Left cardiac atrium (tissue), 4 donors: Measurements from ENCODE around the gene RALGAPA2. TPM values are rescaled to one million over a fixed set of nuclear protein-coding genes. Genes with fewer than 3 reads are reported as not detected.

ENCODE experiments used
- ATAC-seq, 2 donors: fragments of 200-7000 bp; cut with Tn5 transposase; one replicate each; pipeline ENCODE4 v1.9.1; 2020; ENCODE audit warnings: mild to moderate bottlenecking in 2 of 2, moderate library complexity in 2 of 2
- DNase-seq: peaks from one replicate; pipeline ENCODE4 v3.0.0-alpha.2; 2020
- intact Hi-C, 2 donors: fragments of 100-400 bp; cut with DNase I; formaldehyde crosslinking; loops; one replicate each; pipeline versions ENCODE4 v1.14.1 to v1.15.1; 2022 to 2023
- total RNA-seq, 2 donors: library from RNA; stranded (reverse); fragmentation: NEBNext Ultra II Directional; extraction: Animal tissue kit (Norgen Biotek cat#: 25700); gene quantifications; one replicate each; pipeline ENCODE4 v1.2.1, GENCODE V29; 2021
- donor health status: DM: no; HTN: yes; CAD: no.
- donor health status: DM: no; HTN: yes; CAD: no; lungs with severe emphysema.
- donor health status: DM: yes; HTN: yes; CAD: no.
- donor health status: Dilated cardiomyopathy.

RALGAPA2 gene
- total RNA-seq, 2 donors from 2014 or later = 29.9 to 35.2 TPM

- ATAC-seq (peak in 1 of 2 donors; percentile 24), DNase-seq (no peak)
- intact Hi-C loops = no loop called here
Measured at GRCh38 chr20:20606050-20606449, 106.4 kb downstream of the RALGAPA2 start.

DNA sequence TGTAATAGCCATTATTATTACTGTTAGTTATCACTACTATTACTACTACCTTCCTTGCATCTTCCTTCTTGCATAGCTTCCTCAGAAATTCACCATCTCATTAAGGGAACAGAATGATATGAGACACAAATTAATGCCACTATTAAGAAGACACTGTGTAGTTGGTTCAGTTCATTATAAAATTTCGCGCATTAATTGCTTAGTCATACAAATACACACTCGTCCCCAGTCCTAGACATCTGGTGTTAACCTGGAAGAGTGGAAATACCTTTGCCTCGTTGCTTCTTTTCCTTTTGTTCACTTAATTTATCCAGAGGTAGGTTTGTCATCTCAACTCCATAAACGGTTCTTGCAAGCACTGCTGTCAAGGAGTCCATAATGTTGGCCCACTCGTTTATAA lies 107.5 kb downstream of the RALGAPA2 start:
- DNase-seq (no peak), ATAC-seq (no peak)
- intact Hi-C loops = no loop called here

DNA sequence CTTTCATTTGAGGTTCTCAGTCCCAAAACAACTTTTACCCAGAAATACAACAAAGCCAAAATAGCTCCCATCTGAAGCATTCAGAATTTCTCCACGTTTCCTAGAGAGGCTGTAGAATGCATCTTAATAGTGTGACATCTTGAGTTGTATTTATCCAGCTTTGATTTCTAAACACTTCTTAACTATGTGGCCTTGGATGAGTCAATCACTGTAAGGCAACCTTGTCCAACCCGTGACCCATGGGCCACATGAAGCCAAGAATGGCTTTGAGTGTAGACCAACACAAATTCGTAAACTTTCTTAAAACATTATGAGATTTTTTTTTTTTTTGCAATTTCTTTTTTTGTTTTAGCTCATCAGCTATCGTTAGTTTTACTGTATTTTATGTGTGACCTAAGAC lies 108.1 kb downstream of the RALGAPA2 start:
- ATAC-seq = no peak
- intact Hi-C loops = no loop called here
- no peak for DNase-seq

DNA sequence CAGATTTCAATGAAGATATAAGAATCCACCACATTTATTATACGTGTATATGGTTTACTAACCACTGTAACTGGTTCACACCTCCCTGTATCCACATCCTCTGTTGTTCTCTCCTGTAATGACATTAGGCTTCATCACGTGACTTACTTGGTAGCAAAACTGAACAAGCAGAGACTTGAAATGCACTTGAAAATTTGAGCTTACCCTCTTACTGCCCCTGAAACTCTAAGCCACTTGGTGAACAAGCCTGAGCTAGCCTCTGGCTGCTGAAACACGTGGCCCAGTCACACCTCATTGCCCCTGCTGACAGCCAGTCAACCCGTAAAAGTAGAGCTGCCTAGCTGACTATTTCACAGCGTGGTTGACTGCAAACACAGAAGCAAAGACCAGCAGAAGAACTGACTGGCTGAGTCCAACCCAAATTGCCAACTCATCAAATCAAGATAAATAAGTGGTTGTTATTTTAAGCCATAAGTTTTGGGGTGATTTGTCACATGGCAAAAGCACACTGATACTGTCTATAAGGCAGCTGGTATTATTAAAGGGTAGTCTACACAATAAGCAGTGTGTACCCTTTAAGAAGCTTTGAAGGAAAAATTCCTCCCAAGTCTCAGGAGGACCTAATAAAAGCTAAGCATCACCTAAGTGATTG lies 109.0 kb downstream of the RALGAPA2 start:
- ATAC-seq (peak in 1 of 2 donors; percentile 57), DNase-seq (no peak)
- intact Hi-C loops = no loop called here

DNA sequence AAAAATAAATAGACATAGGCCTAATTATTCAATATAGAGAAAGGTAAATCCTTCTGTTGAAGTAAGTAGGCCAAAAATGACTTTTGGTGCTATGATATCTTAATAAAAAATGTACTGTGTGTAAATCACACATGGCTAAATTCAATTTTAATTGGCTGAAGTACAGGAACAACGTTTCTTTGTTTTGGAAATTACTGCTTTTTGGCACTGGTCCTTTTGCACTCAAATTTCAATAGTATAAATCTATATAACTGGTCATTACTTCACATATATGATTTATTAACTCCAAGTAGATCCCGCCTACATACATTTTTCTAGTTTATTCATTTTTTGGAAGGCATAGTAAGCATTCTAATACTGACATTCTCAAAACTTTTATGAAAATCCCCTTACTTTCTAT lies 114.5 kb downstream of the RALGAPA2 start:
- no peak for ATAC-seq
- DNase-seq = no peak
- intact Hi-C loops = no loop called here

- no peak for DNase-seq
- no peak for ATAC-seq
- intact Hi-C loops = no loop called here
Measured at GRCh38 chr20:20594171-20594530, 118.3 kb downstream of the RALGAPA2 start.

DNA sequence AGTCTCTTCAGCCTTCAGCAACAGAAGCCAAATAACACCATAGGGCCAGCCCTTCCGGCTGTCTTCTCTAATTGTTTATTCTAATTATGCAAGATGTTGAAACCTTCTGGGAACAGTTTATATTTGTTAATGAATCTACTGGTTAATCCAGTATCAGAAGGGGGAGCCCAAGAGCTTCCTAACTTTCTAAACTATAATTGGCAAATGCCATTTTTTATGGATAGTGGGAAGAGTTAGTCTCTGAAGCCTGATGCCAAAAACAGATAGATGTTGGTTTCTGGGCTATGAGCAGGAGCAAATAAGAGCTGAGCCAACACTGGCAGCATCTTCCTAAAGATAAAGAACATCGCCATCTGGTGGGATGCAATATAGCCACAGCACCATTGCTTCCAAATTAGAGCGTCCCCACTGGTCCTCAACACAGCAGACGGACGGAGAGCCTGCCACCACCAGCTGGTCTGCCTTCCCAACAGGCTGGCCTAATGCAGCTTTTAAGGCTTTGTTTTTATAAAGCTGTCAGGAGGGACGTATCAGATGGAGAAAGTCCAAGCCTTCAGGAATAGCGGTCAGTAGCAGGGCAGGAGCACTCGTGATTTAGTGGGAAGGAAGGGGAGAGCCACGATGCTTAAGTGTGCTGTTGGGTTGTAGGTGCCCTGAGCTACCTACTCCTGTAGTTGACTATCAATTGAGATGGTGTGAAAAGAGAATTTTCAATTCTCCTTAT lies 118.8 kb downstream of the RALGAPA2 start:
- DNase-seq = no peak
- ATAC-seq = peak; percentile 30 to 53
- intact Hi-C loops = no loop called here

DNA sequence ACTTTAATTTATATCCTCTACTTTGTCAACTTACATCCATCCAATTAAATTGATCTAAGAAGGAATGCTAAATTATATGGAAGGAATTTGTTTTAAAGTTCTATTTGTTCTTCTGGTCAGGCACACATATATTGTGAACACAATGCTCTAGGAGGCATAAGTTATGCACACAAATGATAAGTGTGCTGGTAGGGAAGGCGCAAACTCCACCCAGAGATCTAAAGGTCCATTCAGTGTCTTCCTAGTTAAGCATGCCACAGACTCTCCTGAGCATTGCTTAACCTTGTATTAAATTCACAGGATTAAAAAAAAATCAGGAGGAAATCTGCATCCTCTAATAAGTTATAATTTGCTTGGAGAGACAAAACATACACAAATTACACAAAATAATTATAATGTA lies 127.3 kb downstream of the RALGAPA2 start:
- no peak for ATAC-seq
- no peak for DNase-seq
- intact Hi-C loops = loop anchor here in 1 of 2 donors (10.0 kb wide), 1 partner anchor 50 kb away; no protein-coding TSS in a partner anchor

GRCh38 chr20:20582734-20583133 lies 129.7 kb downstream of the RALGAPA2 start:
- DNase-seq = no peak
- ATAC-seq = no peak
- intact Hi-C loops = loop anchor here in 1 of 2 donors (10.0 kb wide), 1 partner anchor 52 kb away; no protein-coding TSS in a partner anchor

DNA sequence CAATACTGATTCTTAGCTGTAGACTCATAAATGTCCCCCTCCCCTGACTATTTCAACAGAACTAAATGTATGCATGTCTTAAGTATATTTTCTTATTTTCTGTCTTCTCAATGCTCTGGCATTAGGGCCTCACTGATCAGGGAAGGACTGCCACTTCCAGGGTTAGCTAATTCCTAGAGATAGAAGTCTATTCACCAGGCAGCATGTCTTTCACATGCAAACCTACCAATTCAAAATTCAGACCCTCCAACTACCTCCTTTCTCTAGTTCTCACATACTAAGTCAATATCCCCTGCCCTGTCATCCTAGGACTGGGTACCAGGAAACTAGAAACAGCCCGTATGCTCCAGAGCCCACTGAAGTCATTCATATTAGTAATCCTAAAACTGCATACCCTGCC lies 132.3 kb downstream of the RALGAPA2 start:
- intact Hi-C loops = loop anchor here in 1 of 2 donors (10.0 kb wide), 1 partner anchor 55 kb away; no protein-coding TSS in a partner anchor
- no peak for ATAC-seq
- DNase-seq = no peak

DNA sequence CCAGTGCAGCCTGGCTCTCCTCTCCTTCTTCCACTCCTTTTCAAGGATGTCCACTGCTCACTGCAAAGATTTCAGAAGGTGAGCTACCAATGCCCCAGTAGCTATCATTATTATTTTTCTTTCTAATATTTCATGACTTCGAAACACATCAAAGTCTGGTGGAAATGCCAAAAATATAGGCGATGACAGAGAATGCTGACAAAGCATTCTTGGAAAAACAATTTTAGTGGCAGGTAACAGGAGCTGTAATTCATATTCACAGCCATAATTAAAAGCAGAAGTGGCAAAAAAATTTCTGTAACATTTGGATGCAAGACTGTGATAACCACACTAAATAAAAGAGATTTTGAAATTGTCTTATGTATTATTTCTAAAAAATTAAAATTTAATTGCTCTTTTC lies 133.6 kb downstream of the RALGAPA2 start:
- DNase-seq (no peak), ATAC-seq (no peak)
- intact Hi-C loops = no loop called here

DNA sequence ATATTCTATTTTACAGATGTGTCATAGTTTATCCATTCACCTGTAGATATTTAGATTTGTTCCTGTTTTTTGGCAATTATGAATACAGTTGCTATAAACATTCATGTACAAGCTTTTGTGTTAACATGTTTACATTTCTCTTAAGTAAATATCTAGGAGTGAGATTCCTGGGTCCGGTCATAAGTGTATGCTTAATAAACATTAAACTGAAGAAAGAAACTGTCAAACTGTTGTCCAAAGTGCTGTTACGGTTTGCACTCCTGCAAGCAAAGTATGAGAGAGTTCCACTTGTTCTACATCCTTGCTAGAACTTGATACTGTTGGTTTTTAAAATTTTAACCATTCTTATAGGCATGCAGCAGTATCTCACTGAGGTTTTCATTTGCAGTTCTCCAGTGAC lies 138.6 kb downstream of the RALGAPA2 start:
- ATAC-seq (no peak), DNase-seq (no peak)
- intact Hi-C loops = no loop called here

DNA sequence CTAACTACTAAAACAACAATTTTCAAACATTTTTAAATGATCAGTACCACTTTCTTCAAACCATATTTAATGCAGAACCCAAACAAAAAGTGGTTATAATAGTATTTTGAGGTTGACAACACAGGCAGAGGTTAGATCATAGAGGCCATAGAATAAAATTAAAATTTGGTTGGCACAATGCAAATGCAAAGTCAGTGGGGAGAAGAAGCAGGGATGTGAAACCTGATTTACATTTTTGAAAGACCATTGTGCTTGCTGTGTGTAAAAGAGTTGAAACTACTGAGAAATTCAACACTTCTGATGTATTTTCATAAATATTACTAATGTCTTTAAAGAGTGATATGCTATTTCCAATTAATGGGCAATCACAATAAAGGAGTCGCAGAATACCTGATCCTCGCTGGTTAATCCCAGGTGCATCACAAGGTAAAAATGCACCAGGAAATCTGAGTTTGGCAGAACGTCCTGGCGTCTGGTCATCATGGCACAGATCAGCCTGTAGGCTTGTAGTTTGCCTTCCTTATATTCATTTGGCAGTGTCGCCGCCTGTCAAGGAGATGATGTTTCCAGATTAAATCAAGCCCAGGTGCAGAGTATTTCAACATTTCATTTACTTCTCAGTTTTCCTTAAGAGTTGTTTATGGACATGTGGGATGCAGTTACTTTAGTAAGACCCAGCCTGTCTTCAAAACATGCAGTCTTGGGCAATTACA lies 141.2 kb downstream of the RALGAPA2 start:
- intact Hi-C loops = no loop called here
- DNase-seq (no peak), ATAC-seq (no peak)

DNA sequence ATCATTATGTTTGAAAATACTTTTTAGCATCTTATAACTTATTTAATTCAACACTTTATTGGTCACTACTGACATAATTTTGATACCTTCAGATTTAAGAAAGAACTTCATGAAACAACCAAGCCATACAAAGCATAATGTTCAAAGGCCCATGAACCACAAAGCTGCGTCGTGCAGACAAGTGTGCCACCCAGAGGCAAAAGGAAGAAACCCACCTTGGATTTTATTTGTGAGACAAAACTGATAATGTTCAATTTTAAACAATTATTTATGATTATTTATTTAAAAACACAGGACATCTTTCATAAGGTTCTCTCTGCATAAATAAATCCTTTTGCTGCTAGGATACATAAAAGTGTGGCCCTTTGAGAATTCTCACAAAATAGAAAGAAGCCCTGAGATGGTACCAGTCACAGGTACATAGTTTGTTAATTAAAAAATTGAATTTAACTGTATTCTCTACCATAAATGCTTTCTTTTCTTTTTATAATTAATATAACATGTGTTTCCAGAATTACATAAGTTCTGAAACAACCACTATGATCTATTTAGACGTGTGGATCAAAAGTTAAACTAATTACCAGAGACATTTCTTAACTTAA lies 143.7 kb downstream of the RALGAPA2 start:
- intact Hi-C loops = loop anchor here (2.0 to 10.0 kb wide), 3 partner anchors 204 to 486 kb away; partner anchors contain the start of gene INSM1 (in 1 of the 2)
- no peak for ATAC-seq
- DNase-seq = no peak

- no peak for ATAC-seq
- intact Hi-C loops = loop anchor here (2.0 to 10.0 kb wide), 3 partner anchors 203 to 485 kb away; partner anchors contain the start of gene INSM1 (in 1 of the 2)
- DNase-seq = no peak
Measured at GRCh38 chr20:20567712-20568111, 144.7 kb downstream of the RALGAPA2 start.

- DNase-seq = no peak
- intact Hi-C loops = loop anchor here (5.0 to 10.0 kb wide), 2 partner anchors 202 to 484 kb away; partner anchors contain the start of gene INSM1 (in 1 of the 2)
- no peak for ATAC-seq
Measured at GRCh38 chr20:20566516-20566915, 145.9 kb downstream of the RALGAPA2 start.

GRCh38 chr20:20564279-20564678 lies 148.2 kb downstream of the RALGAPA2 start:
- no peak for ATAC-seq
- intact Hi-C loops = loop anchor here in 1 of 2 donors (10.0 kb wide), 1 partner anchor 199 kb away; the partner anchor contains the start of gene INSM1
- no peak for DNase-seq

DNA sequence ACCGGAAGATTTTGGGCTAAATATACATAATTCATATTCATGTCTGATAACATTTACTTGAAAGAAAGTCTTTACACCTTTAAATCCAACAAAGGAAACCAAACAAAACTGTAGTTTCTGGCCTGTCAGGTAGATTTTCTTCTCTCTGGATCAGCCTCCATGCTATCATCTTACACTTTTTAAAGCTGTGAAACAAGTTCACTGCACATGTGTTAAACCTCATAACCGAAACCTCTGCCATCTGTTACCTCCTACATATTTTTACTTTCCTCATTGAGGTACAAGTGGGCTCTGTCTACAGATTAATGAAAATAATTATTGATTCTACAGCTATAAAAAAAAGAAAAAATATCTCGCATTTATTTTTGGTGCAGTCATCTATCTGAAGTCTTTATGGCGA lies 149.9 kb downstream of the RALGAPA2 start:
- no peak for DNase-seq
- no peak for ATAC-seq
- intact Hi-C loops = loop anchor here in 1 of 2 donors (10.0 kb wide), 1 partner anchor 198 kb away; the partner anchor contains the start of gene INSM1

- DNase-seq (no peak), ATAC-seq (no peak)
- intact Hi-C loops = loop anchor here in 1 of 2 donors (10.0 kb wide), 1 partner anchor 197 kb away; the partner anchor contains the start of gene INSM1
Measured at GRCh38 chr20:20561841-20562240, 150.6 kb downstream of the RALGAPA2 start.
